ENCODE results near the gene EMD.

Gene EMD

GRCh38 chrX:154413142-154413541, 34.0 kb downstream of the EMD start:
- FAIRE-seq: no peak
- no peak for DNase-seq (ENCODE audit: insufficient read length)
- TF ChIP-seq POLR2A (IDR thresholded peaks at IDR 0.05; ENCODE audit: low read depth, low read length) (no peak), POLR2AphosphoS5 (IDR thresholded peaks at IDR 0.05; ENCODE audit: low read depth, low read length) (no peak), TAF1 (IDR thresholded peaks at IDR 0.05; ENCODE audit: borderline replicate concordance, low read depth, low read length) (no peak)

- TF ChIP-seq POLR2A (IDR thresholded peaks at IDR 0.05; ENCODE audit: low read depth, low read length): no peak
- TF ChIP-seq TAF1 (IDR thresholded peaks at IDR 0.05; ENCODE audit: borderline replicate concordance, low read depth, low read length): no peak
- TF ChIP-seq POLR2AphosphoS5 (IDR thresholded peaks at IDR 0.05; ENCODE audit: low read depth, low read length): no peak
- FAIRE-seq: no peak
- no peak for DNase-seq (ENCODE audit: insufficient read length)
These were observed 38.1 kb downstream of the EMD start for GRCh38 chrX:154417157-154417556.

- FAIRE-seq: no peak
- DNase-seq (ENCODE audit: insufficient read length): no peak
- TF ChIP-seq TAF1 (IDR thresholded peaks at IDR 0.05; ENCODE audit: borderline replicate concordance, low read depth, low read length) (no peak), POLR2A (IDR thresholded peaks at IDR 0.05; ENCODE audit: low read depth, low read length) (no peak), POLR2AphosphoS5 (IDR thresholded peaks at IDR 0.05; ENCODE audit: low read depth, low read length) (no peak)
These were observed 40.1 kb downstream of the EMD start for GRCh38 chrX:154419189-154419588.

- no peak for FAIRE-seq
- no peak for DNase-seq (ENCODE audit: insufficient read length)
- TF ChIP-seq TAF1 (IDR thresholded peaks at IDR 0.05; ENCODE audit: borderline replicate concordance, low read depth, low read length): no peak
- no peak for TF ChIP-seq POLR2A (IDR thresholded peaks at IDR 0.05; ENCODE audit: low read depth, low read length)
- no peak for TF ChIP-seq POLR2AphosphoS5 (IDR thresholded peaks at IDR 0.05; ENCODE audit: low read depth, low read length)
These were observed 40.8 kb downstream of the EMD start for GRCh38 chrX:154419688-154420401.

GRCh38 chrX:154420402-154420756, 41.3 kb downstream of the EMD start:
- no peak for FAIRE-seq

GRCh38 chrX:154426916-154427770, 48.0 kb downstream of the EMD start:
- FAIRE-seq (no peak), DNase-seq (ENCODE audit: insufficient read length) (no peak)
- TF ChIP-seq POLR2AphosphoS5 (IDR thresholded peaks at IDR 0.05; ENCODE audit: low read depth, low read length): no peak
- TF ChIP-seq POLR2A (IDR thresholded peaks at IDR 0.05; ENCODE audit: low read depth, low read length): no peak
- no peak for TF ChIP-seq TAF1 (IDR thresholded peaks at IDR 0.05; ENCODE audit: borderline replicate concordance, low read depth, low read length)

More at GRCh38 chrX:154420402-154420756, 41.3 kb downstream of the EMD start:
- DNase-seq (ENCODE audit: insufficient read length): no peak
- no peak for TF ChIP-seq TAF1 (IDR thresholded peaks at IDR 0.05; ENCODE audit: borderline replicate concordance, low read depth, low read length)
- no peak for TF ChIP-seq POLR2AphosphoS5 (IDR thresholded peaks at IDR 0.05; ENCODE audit: low read depth, low read length)
- no peak for TF ChIP-seq POLR2A (IDR thresholded peaks at IDR 0.05; ENCODE audit: low read depth, low read length)

- peak; percentile 57; the same call in 1 of the 2 replicates for TF ChIP-seq POLR2A (IDR thresholded peaks at IDR 0.05; ENCODE audit: low read depth, low read length)
- TF ChIP-seq POLR2AphosphoS5 (IDR thresholded peaks at IDR 0.05; ENCODE audit: low read depth, low read length): no peak
- DNase-seq (ENCODE audit: insufficient read length): peak; percentile 85
- peak; percentile 94 for FAIRE-seq
These were observed 49.4 kb downstream of the EMD start, which contains the start of gene ATP6AP1 for GRCh38 chrX:154428176-154429171. TSS of gene ATP6AP1 (plus strand) at chrX:154428677. CDS start at chrX:154428693, 16 bp downstream.

- DNase-seq (ENCODE audit: insufficient read length): no peak
- TF ChIP-seq POLR2AphosphoS5 (IDR thresholded peaks at IDR 0.05; ENCODE audit: low read depth, low read length) (no peak), POLR2A (IDR thresholded peaks at IDR 0.05; ENCODE audit: low read depth, low read length) (no peak), TAF1 (IDR thresholded peaks at IDR 0.05; ENCODE audit: borderline replicate concordance, low read depth, low read length) (no peak)
- FAIRE-seq: no peak
These were observed 50.6 kb downstream of the EMD start for GRCh38 chrX:154429711-154430110.

- FAIRE-seq: no peak
- TF ChIP-seq POLR2AphosphoS5 (IDR thresholded peaks at IDR 0.05; ENCODE audit: low read depth, low read length) (no peak), POLR2A (IDR thresholded peaks at IDR 0.05; ENCODE audit: low read depth, low read length) (no peak), TAF1 (IDR thresholded peaks at IDR 0.05; ENCODE audit: borderline replicate concordance, low read depth, low read length) (no peak)
- no peak for DNase-seq (ENCODE audit: insufficient read length)
These were observed 51.4 kb downstream of the EMD start for GRCh38 chrX:154430479-154430878.

- no peak for DNase-seq (ENCODE audit: insufficient read length)
- TF ChIP-seq POLR2AphosphoS5 (IDR thresholded peaks at IDR 0.05; ENCODE audit: low read depth, low read length): no peak
- TF ChIP-seq POLR2A (IDR thresholded peaks at IDR 0.05; ENCODE audit: low read depth, low read length): no peak
- no peak for TF ChIP-seq TAF1 (IDR thresholded peaks at IDR 0.05; ENCODE audit: borderline replicate concordance, low read depth, low read length)
- no peak for FAIRE-seq
These were observed 51.8 kb downstream of the EMD start for GRCh38 chrX:154430916-154431315.

Data from GM12892 (cell line).